GM12865 (cell line): Measurements from ENCODE around the gene RBM33.

Experiments used
- DNase-seq: peaks from one replicate; pipeline ENCODE4 v3.0.0; 2010; ENCODE audit warnings: low read depth
- H3K4me3 ChIP-seq: 2 replicates; pipeline ENCODE4 v1.5.1; 2011; ENCODE audit warnings: mild to moderate bottlenecking, low read depth, low read length, control low read depth
- CTCF ChIP-seq: IDR thresholded peaks from 2 replicates; pipeline ENCODE4 v1.5.1; 2011; ENCODE audit warnings: low read length, control low read depth, low read depth, inconsistent platforms; ENCODE audit not compliant: insufficient read depth; ENCODE audit errors: missing control alignments

The RBM33 gene

GRCh38 chr7:155660758-155661093, 16.3 kb downstream of the RBM33 start:
- peak overlapping the region; percentile 49 for H3K4me3 ChIP-seq
- peak; percentile 76 for DNase-seq
- TF ChIP-seq CTCF = no peak

GRCh38 chr7:155662343-155663043, 18.0 kb downstream of the RBM33 start:
- no peak for TF ChIP-seq CTCF
- no peak for DNase-seq
- no peak overlapping the region for H3K4me3 ChIP-seq

- no peak for DNase-seq
- H3K4me3 ChIP-seq = no peak overlapping the region
- TF ChIP-seq CTCF = no peak
Measured at GRCh38 chr7:155663937-155664336, 19.5 kb downstream of the RBM33 start.

- H3K4me3 ChIP-seq = no peak overlapping the region
- DNase-seq = no peak
- TF ChIP-seq CTCF = no peak
Measured at GRCh38 chr7:155665079-155665956, 20.9 kb downstream of the RBM33 start.

- no peak for TF ChIP-seq CTCF
- no peak for DNase-seq
- no peak overlapping the region for H3K4me3 ChIP-seq
Measured at GRCh38 chr7:155665957-155666287, 21.5 kb downstream of the RBM33 start.

GRCh38 chr7:155667241-155667829, 22.9 kb downstream of the RBM33 start:
- no peak for DNase-seq
- H3K4me3 ChIP-seq = no peak overlapping the region
- TF ChIP-seq CTCF = no peak
